HCT116 (cell line): Measurements from ENCODE around the gene PEX19. TPM values are rescaled to one million over a fixed set of nuclear protein-coding genes. Genes with fewer than 3 reads are reported as not detected.

ENCODE experiments used
- ATAC-seq: fragments of 200-7000 bp; cut with Tn5 transposase; 2 replicates; pipeline ENCODE4 v1.9.1; 2020; ENCODE audit warnings: mild to moderate bottlenecking, moderate library complexity
- Bru-seq: library from RNA; stranded (reverse); fragments of 400-500 nt; gene quantifications from one replicate; lab custom pipeline; 2021; lab: Mats Ljungman, UMichigan
- BruChase-seq, 2 experiments: library from RNA; stranded (reverse); fragments of 400-500 nt; gene quantifications; one replicate each; lab custom pipeline; 2021; lab: Mats Ljungman, UMichigan
- BruUV-seq: library from RNA; stranded (reverse); fragments of 400-500 nt; replicated peaks from 2 replicates; lab custom pipeline; 2021; lab: Mats Ljungman, UMichigan
- CTCF ChIA-PET: fragments of 300-600 bp; sonication (Branson Sonifier 250); formaldehyde crosslinking; loops from one replicate; lab custom pipeline; 2021; ENCODE audit warnings: antibody characterized with exemption; lab: Charles Lee
- POLR2A ChIA-PET: fragments of 300-600, 350-600 bp; sonication (Branson Sonifier 250); formaldehyde crosslinking; loops from one replicate; lab custom pipeline; 2021; ENCODE audit warnings: antibody characterized with exemption; lab: Charles Lee
- RAD21 ChIA-PET, 2 experiments: fragments of 300-600 bp; sonication (Branson Sonifier 250); formaldehyde crosslinking; loops; one replicate each; lab custom pipeline; 2023; ENCODE audit warnings: low total read pairs in 2 of 2; ENCODE audit not compliant: uncharacterized antibody in 2 of 2, unreplicated experiment in 2 of 2, low non-redundant PET in 1 of 2; lab: Charles Lee
- DNase-seq: peaks from one replicate; pipeline ENCODE4 v3.0.0-alpha.2; 2010; ENCODE audit warnings: low read depth, low spot score
- H2AFZ ChIP-seq: fragments of 200-600 bp; shearing (Covaris generic), sonication (generic); 2 replicates; pipeline ENCODE4 v1.6.1; 2017; ENCODE audit warnings: low read depth, mixed run types, mixed read lengths, antibody characterized with exemption, low read length; ENCODE audit not compliant: poor library complexity, severe bottlenecking
- H3K27ac ChIP-seq: 2 replicates; pipeline ENCODE4 v1.5.1; 2012; ENCODE audit warnings: low read depth, low read length
- H3K27me3 ChIP-seq: fragments of 200-600 bp; sonication (generic); 2 replicates; pipeline ENCODE4 v1.6.1; 2016; ENCODE audit warnings: mixed run types, low read length, mixed read lengths; ENCODE audit not compliant: insufficient read depth
- H3K36me3 ChIP-seq, 2 experiments: fragments of 200-500 bp in 1 of 2; fragments of 200-600 bp in 1 of 2; sonication (Bioruptor generic) in 1 of 2; sonication (generic) in 1 of 2; 2 replicates each; pipeline versions ENCODE4 v1.5.1 to v1.6.1; 2014 to 2016; ENCODE audit warnings: low read length in 2 of 2, inconsistent platforms in 1 of 2, mixed read lengths in 1 of 2, mixed run types in 1 of 2; ENCODE audit not compliant: insufficient read depth in 2 of 2, control insufficient read depth in 1 of 2
- H3K4me1 ChIP-seq, 2 experiments: fragments of 200-600 bp in 1 of 2; sonication (generic) in 1 of 2; 2 replicates each; pipeline versions ENCODE4 v1.5.1 to v1.6.1; 2012 to 2017; ENCODE audit warnings: low read length in 2 of 2, inconsistent platforms in 1 of 2, mild to moderate bottlenecking in 1 of 2, mixed read lengths in 1 of 2, mixed run types in 1 of 2, moderate library complexity in 1 of 2; ENCODE audit not compliant: insufficient read depth in 2 of 2, control insufficient read depth in 1 of 2
- H3K4me2 ChIP-seq: fragments of 200-600 bp; sonication (generic); 2 replicates; pipeline ENCODE4 v1.6.1; 2017; ENCODE audit warnings: mixed run types, low read length, mixed read lengths
- H3K4me3 ChIP-seq, 2 experiments: fragments of 200-600 bp in 1 of 2; sonication (generic) in 1 of 2; replicated peaks in 1 of 2; 2 replicates each; pipeline ENCODE4 v1.5.1; 2011 to 2016; ENCODE audit warnings: low read length in 2 of 2, control low read depth in 1 of 2, low read depth in 1 of 2, mild to moderate bottlenecking in 1 of 2, mixed read lengths in 1 of 2, mixed run types in 1 of 2
- H3K79me2 ChIP-seq: fragments of 200-600 bp; sonication (generic); 2 replicates; pipeline ENCODE4 v1.6.1; 2017; ENCODE audit warnings: mild to moderate bottlenecking, mixed run types, low read length, moderate library complexity, mixed read lengths; ENCODE audit not compliant: insufficient read depth
- H3K9ac ChIP-seq: fragments of 200-600 bp; sonication (generic); 2 replicates; pipeline ENCODE4 v1.6.1; 2016; ENCODE audit warnings: low read length, mixed read lengths
- H3K9me2 ChIP-seq: fragments of 200-600 bp; sonication (generic), shearing (Covaris generic); 2 replicates; pipeline ENCODE4 v1.6.1; 2017; ENCODE audit warnings: mixed run types, mild to moderate bottlenecking, moderate library complexity; ENCODE audit not compliant: insufficient read depth
- H3K9me3 ChIP-seq, 2 experiments: fragments of 200-500 bp in 1 of 2; fragments of 200-600 bp in 1 of 2; sonication (Bioruptor generic) in 1 of 2; sonication (generic) in 1 of 2; 2 replicates each; pipeline ENCODE4 v1.6.1; 2014 to 2017; ENCODE audit warnings: low read length in 2 of 2, mixed read lengths in 2 of 2, inconsistent platforms in 1 of 2, low read depth in 1 of 2, mild to moderate bottlenecking in 1 of 2, mixed run types in 1 of 2, moderate library complexity in 1 of 2; ENCODE audit not compliant: control insufficient read depth in 1 of 2, insufficient read depth in 1 of 2
- H4K20me1 ChIP-seq: fragments of 200-600 bp; sonication (generic), shearing (Covaris generic); 2 replicates; pipeline ENCODE4 v1.6.1; 2017; ENCODE audit warnings: mixed run types, mild to moderate bottlenecking, moderate library complexity; ENCODE audit not compliant: insufficient read depth
- CBX3 ChIP-seq: IDR thresholded peaks from 2 replicates; pipeline ENCODE4 v1.6.1; 2012; ENCODE audit warnings: low read depth
- CTCF ChIP-seq, 3 experiments: fragments of 200-600 bp in 1 of 3; sonication (generic) in 1 of 3; IDR thresholded peaks in 2 of 3; conservative IDR thresholded peaks in 1 of 3; 2 replicates each; pipeline ENCODE4 v1.5.1; 2012 to 2017; ENCODE audit warnings: low read depth in 2 of 3, low read length in 2 of 3, antibody characterized with exemption in 1 of 3, borderline replicate concordance in 1 of 3, control low read depth in 1 of 3, mild to moderate bottlenecking in 1 of 3, mixed read lengths in 1 of 3, mixed run types in 1 of 3, moderate library complexity in 1 of 3; ENCODE audit not compliant: insufficient read depth in 1 of 3
- EGR1 ChIP-seq: IDR thresholded peaks from 2 replicates; pipeline ENCODE4 v1.6.1; 2012; ENCODE audit warnings: low read depth
- EZH2phosphoT487 ChIP-seq: fragments of 200-600 bp; IDR thresholded peaks from 2 replicates; pipeline ENCODE4 v1.6.1; 2018; ENCODE audit warnings: antibody characterized with exemption, borderline replicate concordance
- POLR2A ChIP-seq: IDR thresholded peaks from 2 replicates; pipeline ENCODE4 v1.7.0; 2011; ENCODE audit warnings: borderline replicate concordance; ENCODE audit not compliant: insufficient read depth, insufficient read length; ENCODE audit errors: extremely low read depth
- POLR2AphosphoS5 ChIP-seq: IDR thresholded peaks from 2 replicates; pipeline ENCODE4 v1.6.1; 2011; ENCODE audit warnings: mild to moderate bottlenecking, low read depth, low read length, moderate library complexity
- SIN3A ChIP-seq: IDR thresholded peaks from 2 replicates; pipeline ENCODE4 v1.6.1; 2012; ENCODE audit warnings: low read depth
- SP1 ChIP-seq: IDR thresholded peaks from 2 replicates; pipeline ENCODE4 v1.6.1; 2012; ENCODE audit warnings: low read depth
- YY1 ChIP-seq: IDR thresholded peaks from 2 replicates; pipeline ENCODE4 v1.6.1; 2011; ENCODE audit warnings: low read length, low read depth, moderate library complexity, mild to moderate bottlenecking; ENCODE audit not compliant: insufficient replicate concordance; ENCODE audit errors: extremely low read depth
- ZBTB33 ChIP-seq: IDR thresholded peaks from 2 replicates; pipeline ENCODE4 v1.6.1; 2011; ENCODE audit warnings: mild to moderate bottlenecking, low read length, moderate library complexity; ENCODE audit not compliant: insufficient replicate concordance; ENCODE audit errors: extremely low read depth
- ZFX ChIP-seq: fragments of 450-650 bp; IDR thresholded peaks from 2 replicates; pipeline ENCODE4 v1.6.1; 2017
- ZNF274 ChIP-seq: fragments of 200-500 bp; sonication (Bioruptor generic); IDR thresholded peaks from 2 replicates; pipeline ENCODE4 v1.6.1; 2014; ENCODE audit warnings: mild to moderate bottlenecking, low read depth, low read length, inconsistent platforms
- intact Hi-C: fragments of 100-400 bp; cut with micrococcal nuclease; formaldehyde crosslinking; loops from 2 replicates; pipeline ENCODE4 v1.10.0; 2022
- long read RNA-seq: library from polyadenylated mRNA; unstranded; transcript quantifications from one replicate; pipeline ENCODE4 v2.0.0, GENCODE V29; 2021; ENCODE audit not compliant: unreplicated experiment
- polyA plus RNA-seq: library from polyadenylated mRNA; unstranded; fragments of >200 nt; gene quantifications from 2 replicates; pipeline ENCODE4 v1.2.1, GENCODE V29; 2012; ENCODE audit warnings: missing spikeins
- total RNA-seq: library from RNA; stranded (reverse); gene quantifications from one replicate; pipeline ENCODE4 v1.2.1, GENCODE V29; 2021; ENCODE audit not compliant: unreplicated experiment
- TF ChIP-seq, protein P1 (sequence below): IDR thresholded peaks from 2 replicates; pipeline ENCODE4 v1.6.1; 2012

The PEX19 gene
- total RNA-seq = 35.9 TPM
- 26.3 and 32.2 TPM in 2 replicates for polyA plus RNA-seq
- percentile 79 among the genes with signal in this experiment for Bru-seq, nascent RNA
- BruChase-seq, experiment 1, labeled RNA remaining after a 6-hour chase = percentile 98 among the genes with signal in this experiment
- BruChase-seq, experiment 2, labeled RNA remaining after a 2-hour chase = percentile 94 among the genes with signal in this experiment
- long read RNA-seq, transcript PEX19-201 (8 exons, 3,661 nt) = major isoform, 36 of 67 reads
- long read RNA-seq, transcript PEX19-205 (7 exons, 3,504 nt) = minor isoform, 17 of 67 reads
- long read RNA-seq, partial matches to known transcripts = 4 of 67 reads
- long read RNA-seq, other reads (novel, unspliced or antisense) = 10 of 67 reads

DNA sequence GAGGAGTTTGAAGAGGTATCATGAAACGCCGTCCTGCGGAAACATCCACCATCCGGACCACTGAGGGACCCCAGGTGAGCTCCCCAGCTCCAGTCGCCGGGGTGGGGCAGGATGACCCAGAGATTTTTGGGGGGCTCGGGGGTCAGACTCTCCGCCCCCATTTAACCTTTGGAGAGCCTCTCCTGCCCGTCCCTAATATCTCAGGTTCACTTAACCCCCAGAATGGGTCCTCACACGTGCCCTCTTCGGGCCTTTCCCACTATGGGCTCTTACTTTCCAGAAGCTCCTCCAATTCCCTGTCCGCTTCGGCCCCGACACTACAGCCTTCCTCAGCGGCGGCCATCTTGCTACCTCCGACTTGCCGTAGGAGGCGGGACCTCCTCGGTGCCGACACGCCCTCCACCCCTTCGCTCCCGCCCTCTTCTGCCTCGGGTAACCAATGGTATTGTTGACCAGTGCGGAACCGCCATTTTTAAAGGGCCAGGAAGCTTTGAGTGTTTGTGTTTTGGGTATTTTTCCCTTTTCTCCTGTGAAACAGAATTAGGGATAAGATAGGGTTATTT, at the start of gene PEX19:
PEX19 (minus strand) TSS at position 352 of the 563 bp plus-strand sequence; CDS start at position 343, 9 bp downstream.
- Histone ChIP-seq H3K9ac (peak within 1 kb of the TSS; percentile 89), H3K4me3 (peak within 1 kb of the TSS; percentile 91 to 99)
- TF ChIP-seq POLR2A (peak; percentile 82), ZBTB33 (peak; percentile 59), ZFX (no peak), SIN3A (peak; percentile 82; the same call in 1 of the 2 replicates), YY1 (peak; percentile 99), SP1 (peak; percentile 95), EZH2phosphoT487 (no peak), ZNF274 (no peak), EGR1 (0 out of 2 replicates have a peak, but pooled peaks have one; percentile 18), CBX3 (peak; percentile 58; the same call in 1 of the 2 replicates), CTCF (IDR thresholded peaks at IDR 0.05 in 2 of 3, conservative IDR thresholded peaks at IDR 0.05 in 1 of 3; ENCODE audit: borderline replicate concordance in 1 of 3, insufficient read depth in 1 of 3, low read depth in 2 of 3, low read length in 2 of 3) (no peak), POLR2AphosphoS5 (peak; percentile 87)
- TF ChIP-seq, protein P1, sequence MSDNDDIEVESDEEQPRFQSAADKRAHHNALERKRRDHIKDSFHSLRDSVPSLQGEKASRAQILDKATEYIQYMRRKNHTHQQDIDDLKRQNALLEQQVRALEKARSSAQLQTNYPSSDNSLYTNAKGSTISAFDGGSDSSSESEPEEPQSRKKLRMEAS = peak; percentile 54; the same call in 1 of the 2 replicates
- TF ChIP-seq, all 23 proteins: peak for 9
- BruUV-seq = no TSS peak
- POLR2A ChIA-PET = interaction anchor here (1.0 to 1.6 kb wide), 3 partner anchors 10 to 22 kb away, joined by 3 to 8 read pairs (median 3); partner anchors contain the start of gene DCAF8
- H3K4me1 ChIP-seq = peaks cover 6 to 13% of the 10 kb centered on the region in 2 experiments; a peak in 3 of 4 replicates
- intact Hi-C loops = no loop called here
- ATAC-seq (peak; percentile 97), DNase-seq (peak; percentile 84)
- no peaks in the 10 kb centered on the region for H3K9me2 ChIP-seq
- peaks cover 15% of the 10 kb centered on the region for H3K79me2 ChIP-seq
- H3K27ac ChIP-seq = peak within 1 kb of the TSS; percentile 68
- H3K27me3 ChIP-seq = no peaks in the 10 kb centered on the region
- CTCF ChIA-PET = interaction anchor here (1.0 to 1.4 kb wide), 3 partner anchors 23 to 183 kb away, joined by 3 to 5 read pairs (median 3); partner anchors contain the start of gene DCAF8
- peaks cover 21 to 24% of the 10 kb centered on the region in 2 experiments; a peak in 3 of 4 replicates for H3K36me3 ChIP-seq
- H4K20me1 ChIP-seq = no peaks in the 10 kb centered on the region
- H3K4me2 ChIP-seq = peak within 1 kb of the TSS; percentile 74
- peak within 1 kb of the TSS; percentile 83 for H2AFZ ChIP-seq
- RAD21 ChIA-PET = no interaction called here
- no peaks in the 10 kb centered on the region for H3K9me3 ChIP-seq
